GM18498 (cell line): ENCODE measurements around the gene DSCAML1.
A peak's percentile ranks its signal among the peaks of the same experiment; 100 is the strongest.

Source experiments
- ATAC-seq: cut with Tn5 transposase; IDR thresholded peaks from one replicate; pipeline ENCODE4 v1.9.1; 2021; ENCODE audit warnings: mild to moderate bottlenecking, moderate library complexity; ENCODE audit not compliant: unreplicated experiment

Gene DSCAML1

GRCh38 chr11:117833401-117833891 is 36.4 kb upstream of the DSCAML1 start:
- ATAC-seq = no peak

DNA sequence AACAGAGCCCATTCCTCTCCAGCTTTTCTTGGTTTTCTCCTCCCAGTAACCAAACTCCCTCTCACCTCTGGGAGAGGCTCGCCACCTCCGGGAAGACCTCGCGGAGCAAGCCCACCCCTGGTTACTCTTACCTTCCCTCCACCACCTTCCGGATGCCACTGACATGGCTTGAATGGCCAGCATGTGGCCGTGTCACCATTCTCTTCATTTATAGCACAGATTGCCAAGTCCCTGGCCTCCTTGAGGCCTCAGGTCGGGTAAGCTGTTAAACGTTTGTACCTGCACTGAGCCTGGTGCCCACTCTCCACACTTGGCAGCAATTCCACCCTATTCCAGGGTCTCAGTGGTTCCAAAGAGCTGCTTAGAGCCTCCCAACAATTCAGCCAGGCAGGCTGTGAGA is 35.5 kb upstream of the DSCAML1 start:
- no peak for ATAC-seq

GRCh38 chr11:117831661-117832415 is 34.8 kb upstream of the DSCAML1 start:
- no peak for ATAC-seq

DNA sequence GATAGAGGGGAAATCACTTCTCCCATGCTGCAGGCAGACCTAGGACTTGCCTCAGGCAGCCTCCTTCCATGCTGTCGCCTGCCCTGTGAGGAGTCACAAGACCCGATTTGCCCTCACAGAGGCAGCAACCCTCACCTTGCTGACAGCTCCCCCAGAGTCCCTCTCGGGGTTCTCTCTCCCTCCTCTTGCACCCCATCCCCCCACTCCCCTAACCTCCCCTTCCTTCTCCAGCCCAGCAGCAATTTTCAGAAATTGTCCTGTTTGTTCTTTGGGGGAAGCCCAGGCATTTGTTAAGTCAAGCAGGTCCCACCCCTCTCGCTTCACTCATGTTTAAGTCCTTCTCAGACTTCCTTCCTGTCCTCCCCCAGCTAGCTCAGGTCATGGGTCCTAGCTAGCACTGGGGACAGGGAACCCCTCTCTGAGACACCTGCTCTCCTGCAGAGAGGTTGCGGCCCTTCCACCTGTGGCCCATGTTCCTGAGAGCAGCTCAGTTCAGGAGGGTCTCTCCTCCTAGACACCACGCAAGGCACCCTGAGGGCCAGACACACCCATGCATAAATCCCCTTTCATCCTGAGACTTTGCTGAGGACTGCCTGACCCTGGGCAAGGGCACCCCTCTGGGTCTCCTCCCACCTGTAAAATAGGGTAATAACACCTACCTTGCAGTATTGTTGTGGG is 33.8 kb upstream of the DSCAML1 start:
- ATAC-seq = no peak

DNA sequence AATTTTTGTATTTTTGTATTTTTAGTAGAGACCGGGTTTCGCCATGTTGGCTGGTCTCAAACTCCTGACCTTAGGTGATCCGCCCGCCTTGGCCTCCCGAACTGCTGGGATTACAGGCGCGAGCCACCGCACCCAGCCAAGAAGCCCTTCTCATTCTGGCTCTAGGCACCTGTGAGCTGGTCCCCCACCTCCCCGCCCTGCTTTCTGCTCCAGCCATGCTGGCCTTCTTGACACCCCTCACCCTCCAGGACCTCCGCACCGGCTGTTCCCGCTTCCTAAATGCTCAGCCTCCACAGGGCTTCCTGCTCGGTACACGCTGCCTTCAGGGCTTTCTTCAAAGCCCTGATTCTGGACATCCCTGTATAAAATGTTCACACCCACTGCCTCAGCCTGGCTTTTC is 33.1 kb upstream of the DSCAML1 start:
- ATAC-seq = no peak

- no peak for ATAC-seq
Observed at GRCh38 chr11:117829369-117829725, 32.3 kb upstream of the DSCAML1 start.

DNA sequence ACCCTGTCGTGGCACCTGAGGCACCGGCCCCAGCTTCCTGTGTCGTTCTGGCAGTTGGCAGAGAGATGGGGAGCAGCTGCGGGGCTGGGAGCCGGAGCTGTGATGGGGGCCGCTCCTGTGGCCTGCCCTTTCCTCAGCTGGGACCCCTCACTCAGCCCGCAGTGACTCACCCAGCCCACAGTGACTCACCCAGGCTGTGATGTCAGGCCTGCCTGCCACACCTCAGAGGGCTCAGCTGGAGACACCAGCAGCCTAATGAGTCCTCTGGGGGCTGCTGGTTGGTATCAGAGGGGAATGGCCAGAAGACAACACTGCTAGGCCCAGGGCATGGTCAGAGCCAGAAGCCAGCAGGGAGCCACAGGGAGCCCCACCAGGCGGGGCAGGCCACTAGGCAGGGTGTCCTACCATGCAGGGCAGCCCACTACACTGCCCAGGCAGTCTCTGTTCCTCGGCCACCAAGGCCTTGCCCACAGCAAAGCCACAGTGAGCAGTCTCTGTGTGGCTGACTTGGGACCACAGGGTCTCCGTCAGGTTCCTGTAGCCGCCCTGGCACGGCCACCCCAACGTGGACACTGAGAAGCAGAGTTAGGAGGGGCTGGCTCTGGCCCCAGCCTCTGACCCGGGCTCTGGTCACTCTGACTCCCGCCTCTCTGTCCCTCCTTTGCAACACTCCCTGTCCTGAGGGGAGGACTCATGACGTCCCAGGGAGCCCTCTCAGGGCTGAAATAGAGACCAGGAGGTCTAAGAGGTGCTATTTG is 31.8 kb upstream of the DSCAML1 start:
- peak; percentile 48 for ATAC-seq

DNA sequence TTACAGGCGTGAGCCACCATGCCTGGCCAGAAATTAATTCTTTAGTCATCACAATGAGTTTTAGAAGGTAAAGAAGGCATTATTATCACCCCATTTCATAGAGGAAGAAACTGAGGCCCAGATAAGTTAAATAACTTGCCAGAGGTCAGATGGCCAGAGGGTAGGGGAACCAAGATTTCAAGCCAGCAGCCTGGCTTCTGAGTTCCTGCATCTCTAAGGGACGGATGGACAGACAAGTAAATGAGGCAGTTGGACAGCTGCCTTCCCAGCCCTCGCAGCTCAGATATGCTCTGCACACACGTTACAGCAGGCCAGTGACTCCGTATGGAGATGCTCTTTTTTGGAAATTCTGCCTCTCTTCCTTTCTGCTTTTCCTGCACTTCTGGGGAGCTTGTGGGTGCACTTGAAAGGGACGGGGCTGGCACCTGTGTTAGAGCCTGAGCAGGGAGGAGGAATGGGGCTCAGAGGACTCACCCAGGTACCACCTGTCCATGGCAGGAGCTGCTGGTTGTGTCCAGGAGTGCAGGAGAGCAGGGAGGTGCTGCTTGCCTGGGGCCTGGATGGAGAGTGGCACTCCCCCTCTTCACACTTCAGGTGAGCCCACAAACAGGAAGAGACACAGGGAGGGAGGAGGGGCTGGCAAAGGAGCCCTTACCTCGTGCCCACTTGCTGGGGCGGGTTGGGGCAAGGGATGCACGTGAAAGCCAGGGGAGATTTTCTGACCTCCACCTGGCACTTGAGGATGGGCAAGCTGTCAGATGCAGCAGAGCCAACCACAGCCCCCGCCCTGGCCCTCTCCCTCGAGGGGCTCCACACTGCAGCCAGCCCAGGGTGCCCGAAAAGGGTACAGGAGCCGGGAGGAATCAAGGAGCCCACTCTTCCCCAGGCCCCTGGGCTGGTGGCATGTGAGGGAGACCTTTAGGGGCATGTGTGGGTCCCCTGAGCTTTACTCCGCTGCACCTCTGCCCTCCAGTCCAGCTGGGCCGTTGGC is 30.8 kb upstream of the DSCAML1 start:
- no peak for ATAC-seq

- no peak for ATAC-seq
Observed at GRCh38 chr11:117826832-117827231, 29.8 kb upstream of the DSCAML1 start.

DNA sequence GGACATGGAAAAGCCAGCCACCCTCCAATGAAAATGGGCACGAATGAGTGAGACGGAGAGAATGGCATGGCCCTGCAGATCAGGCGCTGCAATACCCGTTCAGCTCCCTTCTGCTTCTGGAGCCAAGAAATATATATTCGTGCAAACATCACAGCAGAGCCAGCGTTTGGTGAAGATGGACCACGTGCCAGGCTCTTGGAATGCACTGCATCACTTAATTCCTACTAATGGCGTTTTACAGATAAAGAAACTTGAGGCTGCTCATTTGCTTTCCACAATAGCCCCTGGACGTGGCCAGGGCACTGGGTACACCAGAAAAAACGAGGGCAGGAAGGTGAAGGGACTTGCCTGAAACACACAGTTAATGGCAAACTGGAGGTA is 29.2 kb upstream of the DSCAML1 start:
- ATAC-seq = no peak

DNA sequence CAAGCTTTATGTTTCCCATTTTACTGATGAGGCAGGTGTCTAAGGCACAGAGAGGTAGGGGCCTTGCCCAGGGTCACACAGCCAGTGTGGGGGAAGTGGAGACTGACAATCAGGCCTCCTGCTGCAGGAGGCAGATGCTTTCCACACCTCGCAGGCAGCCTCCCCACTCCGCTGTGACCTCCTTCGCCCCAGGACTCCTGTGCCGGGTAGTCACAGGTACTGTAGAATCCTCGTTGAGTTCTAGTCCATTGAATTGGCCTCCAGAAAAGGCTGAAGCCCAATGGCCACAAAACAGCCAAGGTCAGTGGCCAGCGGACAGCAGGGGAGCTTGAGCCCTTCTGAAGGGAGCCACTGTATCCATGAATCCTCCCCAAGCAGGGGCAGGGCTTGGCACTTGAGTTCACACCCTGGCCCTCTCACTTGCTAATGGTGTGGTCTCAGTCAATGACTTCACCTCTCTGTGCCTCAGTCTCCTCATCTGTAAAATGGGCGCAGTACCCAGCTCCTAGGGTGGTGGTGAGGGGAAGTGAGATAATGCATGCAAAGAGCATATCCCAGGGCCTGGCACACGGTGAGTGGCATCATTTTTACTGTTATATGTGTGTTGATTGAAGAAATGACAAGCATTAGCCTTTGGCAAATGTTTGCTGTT is 28.6 kb upstream of the DSCAML1 start:
- ATAC-seq = no peak

- no peak for ATAC-seq
Observed at GRCh38 chr11:117824571-117825537, 27.8 kb upstream of the DSCAML1 start, which contains the start of gene FXYD2. FXYD2 (minus strand) TSS chr11:117824744; CDS start chr11:117824678, 66 bp downstream.

DNA sequence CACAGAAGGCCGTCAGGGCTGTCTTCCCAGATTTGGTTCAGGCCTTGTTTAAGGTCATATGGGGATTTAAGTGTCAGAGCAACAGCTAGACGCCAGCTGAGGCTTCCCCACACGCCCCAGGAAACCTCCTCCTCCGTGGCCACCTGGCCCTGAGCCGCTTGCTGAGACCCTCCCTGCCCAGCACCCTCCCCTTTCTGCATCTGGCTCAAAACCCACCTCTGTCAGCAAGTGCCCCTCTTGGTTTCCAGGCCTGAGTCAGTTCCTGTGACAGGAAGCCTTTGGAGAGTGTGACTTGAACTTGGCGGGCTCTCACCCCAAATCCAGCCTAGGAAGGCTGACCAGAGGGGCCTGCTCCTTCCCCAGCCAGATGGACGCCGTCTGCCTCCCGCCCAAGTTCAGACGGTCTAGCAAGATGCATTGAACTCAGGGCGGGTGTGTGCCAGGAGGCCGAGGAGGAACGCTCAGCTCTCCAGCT is 27.0 kb upstream of the DSCAML1 start:
- ATAC-seq = no peak

DNA sequence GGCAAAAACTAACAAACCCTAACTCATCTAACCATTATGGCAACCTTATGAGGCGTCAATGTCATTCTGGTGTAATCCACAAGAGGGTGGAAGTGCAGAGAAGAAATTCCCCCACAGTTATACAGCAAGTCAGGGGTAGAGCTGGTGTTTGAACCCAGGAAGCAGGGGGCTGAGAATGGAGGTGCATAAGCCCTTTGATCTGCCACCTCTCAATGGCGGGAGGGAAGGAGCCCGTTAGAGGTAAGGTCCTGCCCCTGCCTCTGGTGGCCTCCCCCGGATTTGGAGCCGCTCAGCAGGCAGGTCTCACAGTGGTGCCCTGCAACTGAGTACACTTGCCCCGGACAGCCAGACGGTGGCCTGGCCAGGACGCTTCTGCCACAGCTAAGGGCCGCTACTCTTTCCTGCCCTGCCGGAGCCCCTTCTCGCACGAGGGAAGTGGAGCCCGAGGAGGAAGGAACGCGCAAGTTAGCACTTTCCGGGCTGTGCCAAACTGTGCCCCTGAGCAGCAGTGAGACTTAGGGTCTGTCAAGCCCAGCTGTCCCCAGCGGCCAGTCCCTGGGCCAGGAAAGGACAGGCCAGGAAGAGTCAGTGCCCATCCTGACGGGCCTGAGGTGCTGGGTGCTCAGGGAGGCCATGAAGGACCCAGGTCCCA is 26.4 kb upstream of the DSCAML1 start:
- no peak for ATAC-seq

DNA sequence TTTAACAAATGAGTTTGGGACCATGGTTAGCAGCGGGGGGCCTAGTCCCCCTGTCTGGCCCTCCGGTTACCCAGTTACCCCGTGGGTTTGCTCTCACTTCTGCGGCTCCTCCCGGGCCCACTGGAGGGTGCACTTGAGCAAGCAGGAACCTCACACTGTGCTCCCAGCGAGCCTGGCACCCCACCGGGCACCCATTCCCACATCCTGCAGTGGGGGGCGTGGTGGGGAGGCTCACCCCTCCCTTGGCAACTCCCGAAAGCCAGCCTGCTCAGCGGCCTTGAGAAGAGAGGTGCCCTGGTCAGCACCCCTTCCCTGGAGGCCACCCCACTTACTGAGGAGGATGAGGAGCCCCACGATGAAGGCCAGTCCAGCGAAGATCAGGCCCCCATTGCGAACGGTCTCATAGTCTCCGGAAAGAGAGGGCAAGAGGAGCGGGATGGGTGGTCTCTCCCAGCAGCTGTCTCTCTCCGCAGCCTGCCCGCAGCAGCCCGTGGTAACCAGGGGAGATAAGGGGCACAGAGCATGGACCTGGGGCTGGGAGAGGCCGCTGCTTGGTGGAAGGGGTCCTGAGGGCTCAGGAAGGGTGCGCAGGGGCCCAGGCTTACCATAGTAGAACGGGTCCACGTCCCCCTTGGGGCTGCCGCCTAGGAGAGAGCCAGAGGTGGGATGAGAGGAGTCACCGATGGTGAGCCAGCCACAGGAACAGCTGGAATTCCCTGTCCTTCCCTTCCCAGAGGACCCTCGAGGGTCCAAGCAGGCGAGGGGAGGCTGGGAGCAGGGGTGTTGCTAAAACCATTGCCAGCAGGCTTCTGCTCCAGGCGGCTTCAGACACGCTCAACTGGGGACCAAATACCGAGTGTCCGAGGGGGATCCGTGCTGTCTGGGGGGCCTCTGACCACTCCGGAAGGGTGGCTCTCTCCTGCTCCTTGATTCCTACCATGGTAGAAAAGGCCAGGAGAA is 25.3 kb upstream of the DSCAML1 start:
- ATAC-seq = no peak

- no peak for ATAC-seq
Observed at GRCh38 chr11:117821431-117821830, 24.4 kb upstream of the DSCAML1 start.

DNA sequence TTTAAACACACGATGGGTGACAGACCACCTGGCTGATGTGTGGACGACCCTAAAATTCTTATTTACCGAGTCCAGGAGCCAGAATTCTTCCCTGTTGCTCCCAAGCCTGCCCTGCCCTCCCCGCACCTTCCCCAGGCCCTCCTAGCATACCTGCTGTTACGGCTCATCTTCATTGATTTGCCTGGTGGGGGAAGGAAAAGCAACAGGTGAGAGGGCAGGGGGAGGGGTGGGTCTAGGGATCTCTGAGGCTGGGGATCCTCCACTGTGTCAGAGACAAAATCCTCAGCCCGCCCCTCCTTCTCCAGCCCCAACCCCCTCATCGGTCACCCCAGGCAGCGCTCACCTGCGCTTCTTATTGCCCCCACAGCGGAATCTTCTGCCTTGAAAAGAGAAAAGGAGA is 23.5 kb upstream of the DSCAML1 start:
- no peak for ATAC-seq
